ENCODE measurements around the gene RPRD1B. TPM values are rescaled to one million over a fixed set of nuclear protein-coding genes. Genes with fewer than 3 reads are reported as not detected.

RPRD1B gene
- total and polyA plus RNA-seq, 2 of the 4 experiments (the other 2 are of a cell fraction): 8.4 to 9.9 TPM

GRCh38 chr20:38123021-38123587, 89.6 kb downstream of the RPRD1B start:
- H2BK120ac ChIP-seq (ENCODE audit: low read depth, low read length): peak overlapping the region; percentile 98
- peak overlapping the region; percentile 43 for H3K9ac ChIP-seq (ENCODE audit: low read depth, low read length)
- dilution Hi-C loops (cut with HindIII; ENCODE audit: low sequenced_read_pairs, unreplicated experiment): no loop called here
- WGBS, 2 experiments (ENCODE audit: extremely low coverage in 2 of 2, insufficient read length in 1 of 2): 0% methylated on average over 1 of the region's 4 CpGs; no CpG with 5 or more reads in 1 of the 2 experiments
- peak overlapping the region; percentile 80 for H2AK9ac ChIP-seq (replicated peaks; ENCODE audit: low read depth, low read length, poor library complexity)
- in situ Hi-C loops (cut with MboI; ENCODE audit: low sequenced_read_pairs): no loop called here
- H3K4me3 ChIP-seq (ENCODE audit: insufficient read depth, low read depth, low read length): no peak overlapping the region
- CTCF ChIA-PET: interaction anchor here (1.2 kb wide), 1 partner anchor 49 kb away, joined by 4 read pairs; no protein-coding TSS in a partner anchor
- peak overlapping the region; percentile 88 for H3K27ac ChIP-seq (ENCODE audit: insufficient read depth, low read length)
- H2BK15ac ChIP-seq (ENCODE audit: low read depth, low read length): peak overlapping the region; percentile 94; the same call in 2 of the 3 replicates
- ATAC-seq (ENCODE audit: low read depth): peak; percentile 70
- peaks cover 32% of the 10 kb centered on the region for H3K4me1 ChIP-seq (ENCODE audit: control insufficient read depth, insufficient read depth, low read length)
- peak overlapping the region; percentile 99 for H2BK20ac ChIP-seq (ENCODE audit: low read depth, low read length)
- peak overlapping the region; percentile 96 for H3K14ac ChIP-seq (replicated peaks; ENCODE audit: low read depth, low read length)
- H3K4me2 ChIP-seq (ENCODE audit: low read depth, low read length): peak overlapping the region; percentile 49
- peak overlapping the region; percentile 90 for H2AFZ ChIP-seq (replicated peaks; ENCODE audit: low read length, poor library complexity)
- H3K27me3 ChIP-seq (ENCODE audit: control insufficient read depth, insufficient read depth, low read length): no peaks in the 10 kb centered on the region
- peak overlapping the region; percentile 97 for H2AK5ac ChIP-seq (ENCODE audit: low read depth, low read length)
- H3K9me1 ChIP-seq (ENCODE audit: insufficient read depth, low read length): peaks cover 32% of the 10 kb centered on the region
- H3K56ac ChIP-seq (ENCODE audit: extremely low read depth, insufficient read depth, low read length): peak overlapping the region; percentile 85
- TF ChIP-seq RFX5 (IDR thresholded peaks at IDR 0.05; ENCODE audit: low read depth, low read length): no peak
- no peak for TF ChIP-seq MXI1 (IDR thresholded peaks at IDR 0.05; ENCODE audit: borderline replicate concordance, low read depth, low read length)
- TF ChIP-seq RCOR1 (IDR thresholded peaks at IDR 0.05; ENCODE audit: insufficient replicate concordance, low read length): no peak
- TF ChIP-seq SMC3 (IDR thresholded peaks at IDR 0.05; ENCODE audit: low read depth, low read length): no peak
- TF ChIP-seq CHD1 (IDR thresholded peaks at IDR 0.05; ENCODE audit: low read depth, low read length): no peak
- no peak for TF ChIP-seq MAZ (IDR thresholded peaks at IDR 0.05; ENCODE audit: borderline replicate concordance, low read depth, low read length)
- TF ChIP-seq CEBPB (IDR thresholded peaks at IDR 0.05; ENCODE audit: low read depth, low read length): no peak
- no peak for TF ChIP-seq MAFK (IDR thresholded peaks at IDR 0.05; ENCODE audit: low read depth, low read length)
- no peak for TF ChIP-seq BHLHE40 (IDR thresholded peaks at IDR 0.05; ENCODE audit: low read depth, low read length)
- H4K8ac ChIP-seq (ENCODE audit: low read depth in 2 of 2, low read length in 2 of 2): peak overlapping the region; percentile 77 to 93
- H3K23ac ChIP-seq (ENCODE audit: low read depth, low read length): peak overlapping the region; percentile 72
- peak overlapping the region; percentile 96 for H3K4ac ChIP-seq (ENCODE audit: low read depth, low read length)
- H3K36me3 ChIP-seq (ENCODE audit: control insufficient read depth, insufficient read depth, low read length): no peaks in the 10 kb centered on the region
- peak overlapping the region; percentile 92 for H3K18ac ChIP-seq (ENCODE audit: low read depth, low read length)
- POLR2A ChIA-PET (ENCODE audit: unreplicated experiment): no interaction called here
- H4K91ac ChIP-seq (ENCODE audit: insufficient read depth, low read depth, low read length): peak overlapping the region; percentile 93
- H3K79me1 ChIP-seq (ENCODE audit: low read depth in 1 of 2, low read length in 2 of 2): peaks cover 0 to 8% of the 10 kb centered on the region in 2 experiments; a peak in 1 of 4 replicates
- no TSS peak for BruUV-seq (replicated peaks)
- DNase-seq: peak; percentile 78
- H2BK5ac ChIP-seq (ENCODE audit: low read depth, low read length, poor library complexity, severe bottlenecking): peak overlapping the region; percentile 94
- no peaks in the 10 kb centered on the region for H3K9me3 ChIP-seq (ENCODE audit: control insufficient read depth, insufficient read depth, low read length)
- intact Hi-C loops (cut with micrococcal nuclease): no loop called here
- no peaks in the 10 kb centered on the region; the same call in 1 of the 2 replicates for H4K20me1 ChIP-seq (ENCODE audit: insufficient read depth, low read length)
- H4K5ac ChIP-seq (ENCODE audit: low read depth, low read length): peak overlapping the region; percentile 67

All from IMR-90 (cell line).